Measurements from ENCODE around the gene PHOSPHO2. TPM values are rescaled to one million over a fixed set of nuclear protein-coding genes. Genes with fewer than 3 reads are reported as not detected.

The PHOSPHO2 gene
- total RNA-seq, 2 experiments from 2014 or later, result 2.6 to 3.4 TPM

Other genes with a start within 250 kb of the PHOSPHO2 start
- 1 to 10 TPM; 2.4 to 3.4 TPM for gene BBS5, start 215.0 kb upstream of the PHOSPHO2 start, total RNA-seq
- gene KLHL41, start 184.8 kb upstream of the PHOSPHO2 start, total RNA-seq, result under 1 TPM in 1 of 2 experiments, not detected in 1; 0.55 TPM
- 10 to 100 TPM; 41.6 to 47.6 TPM for gene FASTKD1, start 120.6 kb upstream of the PHOSPHO2 start, total RNA-seq
- gene PPIG, start 110.1 kb upstream of the PHOSPHO2 start, total RNA-seq, result 10 to 100 TPM; 52.3 to 55.3 TPM
- gene CFAP210, start 64 bp upstream of the PHOSPHO2 start, total RNA-seq, result not detected
- 1 to 10 TPM; 3.1 to 3.9 TPM for gene KLHL23, start 39.4 kb downstream of the PHOSPHO2 start, total RNA-seq
- gene SSB, start 104.4 kb downstream of the PHOSPHO2 start, total RNA-seq, result 100 to 1,000 TPM; 112 to 120 TPM
- 100 to 1,000 TPM; 109 to 110 TPM for gene METTL5, start 130.4 kb downstream of the PHOSPHO2 start, total RNA-seq
- 10 to 100 TPM; 16.2 to 18.1 TPM for gene UBR3, start 133.0 kb downstream of the PHOSPHO2 start, total RNA-seq